ENCODE measurements around the gene QRFP. TPM values are rescaled to one million over a fixed set of nuclear protein-coding genes. Genes with fewer than 3 reads are reported as not detected.
"Not testable (repeated sequence)": the region's sequence is repeated elsewhere in the genome, so short reads cannot be mapped to it uniquely, and the experiment has no call there.

QRFP gene
- total and polyA plus RNA-seq, 8 donors, result not detected

DNA sequence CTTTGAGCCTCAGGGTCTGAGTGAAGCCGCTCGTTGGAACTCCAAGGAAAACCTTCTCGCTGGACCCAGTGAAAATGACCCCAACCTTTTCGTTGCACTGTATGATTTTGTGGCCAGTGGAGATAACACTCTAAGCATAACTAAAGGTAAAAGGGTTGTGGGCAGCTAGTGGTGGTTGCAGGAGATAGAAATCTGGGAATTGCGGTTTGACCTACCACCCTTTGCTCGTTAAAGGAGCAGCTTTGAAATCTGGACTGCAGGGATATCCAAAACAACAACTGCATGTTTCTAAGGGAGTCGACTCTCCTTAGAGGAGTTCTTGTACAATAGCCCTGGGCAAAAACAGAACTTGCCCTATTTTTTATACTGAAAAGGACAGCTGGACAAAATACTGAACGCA, 42.5 kb downstream of the QRFP start:
- Histone ChIP-seq H3K9me3 (no peaks in the 10 kb centered on the region), H3K4me1 (no peaks in the 10 kb centered on the region), H3K36me3 (peaks cover 0 to 21% (median 0%) of the 10 kb centered on the region in 3 donors), H3K27ac (no peak overlapping the region), H3K27me3 (no peaks in the 10 kb centered on the region), H3K4me3 (no peak overlapping the region)
- TF ChIP-seq, protein P1, sequence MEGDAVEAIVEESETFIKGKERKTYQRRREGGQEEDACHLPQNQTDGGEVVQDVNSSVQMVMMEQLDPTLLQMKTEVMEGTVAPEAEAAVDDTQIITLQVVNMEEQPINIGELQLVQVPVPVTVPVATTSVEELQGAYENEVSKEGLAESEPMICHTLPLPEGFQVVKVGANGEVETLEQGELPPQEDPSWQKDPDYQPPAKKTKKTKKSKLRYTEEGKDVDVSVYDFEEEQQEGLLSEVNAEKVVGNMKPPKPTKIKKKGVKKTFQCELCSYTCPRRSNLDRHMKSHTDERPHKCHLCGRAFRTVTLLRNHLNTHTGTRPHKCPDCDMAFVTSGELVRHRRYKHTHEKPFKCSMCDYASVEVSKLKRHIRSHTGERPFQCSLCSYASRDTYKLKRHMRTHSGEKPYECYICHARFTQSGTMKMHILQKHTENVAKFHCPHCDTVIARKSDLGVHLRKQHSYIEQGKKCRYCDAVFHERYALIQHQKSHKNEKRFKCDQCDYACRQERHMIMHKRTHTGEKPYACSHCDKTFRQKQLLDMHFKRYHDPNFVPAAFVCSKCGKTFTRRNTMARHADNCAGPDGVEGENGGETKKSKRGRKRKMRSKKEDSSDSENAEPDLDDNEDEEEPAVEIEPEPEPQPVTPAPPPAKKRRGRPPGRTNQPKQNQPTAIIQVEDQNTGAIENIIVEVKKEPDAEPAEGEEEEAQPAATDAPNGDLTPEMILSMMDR (IDR thresholded peaks at IDR 0.05), result no peak
- FAIRE-seq (no peak), DNase-seq (no peak), ATAC-seq (no peak)
- intact Hi-C loops (cut with DNase I), result no loop called here
- WGBS, 2 donors, result 86 to 87% methylated on average over 8 of the region's 8 CpGs

DNA sequence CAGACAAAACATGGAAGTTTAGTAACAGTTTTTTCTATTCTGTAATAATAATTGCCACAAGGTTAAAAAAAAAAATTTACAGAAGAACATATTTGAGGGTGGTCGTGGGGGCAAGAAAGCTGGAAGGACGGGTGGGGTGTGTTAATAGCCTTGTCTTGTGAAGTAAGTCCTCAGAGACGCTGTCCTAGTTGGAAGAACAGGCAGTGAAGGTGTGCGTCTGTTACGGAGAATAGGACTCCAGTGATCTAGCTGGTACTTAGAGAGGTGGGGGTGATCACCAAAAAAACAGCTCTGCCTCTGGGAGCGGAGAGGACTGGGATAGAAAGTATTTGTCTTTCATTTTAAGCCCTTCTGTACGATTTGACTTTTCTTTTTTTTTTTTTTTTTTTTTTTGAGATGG, 43.8 kb downstream of the QRFP start:
- no peaks in the 10 kb centered on the region for H3K27me3 ChIP-seq
- no peak for FAIRE-seq
- intact Hi-C loops (cut with DNase I), result no loop called here
- no peak for DNase-seq
- no peak overlapping the region for H3K27ac ChIP-seq
- TF ChIP-seq, protein P1 (IDR thresholded peaks at IDR 0.05), result no peak
- no peaks in the 10 kb centered on the region for H3K9me3 ChIP-seq
- no peak for ATAC-seq
- no peaks in the 10 kb centered on the region for H3K4me1 ChIP-seq
- no peak overlapping the region for H3K4me3 ChIP-seq
- peaks cover 0 to 21% (median 0%) of the 10 kb centered on the region in 3 donors for H3K36me3 ChIP-seq
- WGBS, 2 donors, result 88 to 91% methylated on average over 7 of the region's 7 CpGs

DNA sequence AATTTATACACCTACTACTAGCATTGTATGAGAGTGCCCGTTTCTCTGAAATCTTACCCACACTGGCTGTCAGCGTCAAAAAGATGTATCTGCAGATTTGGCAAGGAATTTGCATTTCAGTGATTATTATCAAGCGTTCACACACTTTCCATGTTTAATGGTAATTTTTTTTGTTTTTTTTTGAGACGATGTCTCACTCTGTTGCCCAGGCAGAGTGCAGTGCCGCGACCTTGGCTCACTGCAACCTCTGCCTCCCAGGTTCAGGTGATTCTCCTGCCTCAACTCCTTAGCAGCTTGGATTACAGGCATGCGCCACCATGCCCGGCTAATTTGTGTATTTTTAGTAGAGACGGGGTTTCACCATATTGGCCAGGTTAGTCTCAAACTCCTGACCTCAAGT, 47.3 kb downstream of the QRFP start:
- TF ChIP-seq, protein P1 (IDR thresholded peaks at IDR 0.05), result no peak
- Histone ChIP-seq H3K36me3 (peaks cover 0 to 3% (median 0%) of the 10 kb centered on the region in 3 donors), H3K4me3 (no peak overlapping the region), H3K27ac (no peak overlapping the region), H3K27me3 (no peaks in the 10 kb centered on the region), H3K9me3 (no peaks in the 10 kb centered on the region), H3K4me1 (peaks cover 5 to 13% (median 8%) of the 10 kb centered on the region in 3 donors)
- DNase-seq (no peak), ATAC-seq (no peak), FAIRE-seq (no peak)
- WGBS, 2 donors, result 85 to 86% methylated on average over 9 of the region's 9 CpGs
- intact Hi-C loops (cut with DNase I), result no loop called here

DNA sequence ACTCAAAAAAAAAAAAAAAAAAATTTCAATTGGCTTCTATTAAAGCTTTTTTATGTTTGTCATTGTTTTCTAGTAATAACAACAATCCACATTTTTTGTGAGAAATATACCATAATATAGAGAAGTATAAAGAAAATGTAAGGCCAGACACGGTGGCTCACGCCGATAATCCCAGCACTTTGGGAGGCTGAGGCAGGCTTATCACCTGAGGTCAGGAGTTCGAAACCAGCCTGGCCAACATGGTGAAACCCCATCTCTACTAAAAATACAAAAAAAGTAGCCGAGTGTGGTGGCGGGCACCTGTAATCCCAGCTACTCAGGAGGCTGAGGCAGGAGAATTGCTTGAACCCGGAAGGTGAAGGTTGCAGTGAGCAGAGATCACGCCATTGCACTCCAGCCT, 48.1 kb downstream of the QRFP start:
- H3K36me3 ChIP-seq; intact Hi-C loops (cut with DNase I); H3K27me3 ChIP-seq; FAIRE-seq; H3K4me3 ChIP-seq; H3K27ac ChIP-seq; DNase-seq; H3K9me3 ChIP-seq; ATAC-seq: not testable (repeated sequence)
- WGBS, 2 donors, result 96% methylated on average over 8 of the region's 8 CpGs
- H3K4me1 ChIP-seq, result peaks cover 5 to 13% (median 8%) of the 10 kb centered on the region in 3 donors

DNA sequence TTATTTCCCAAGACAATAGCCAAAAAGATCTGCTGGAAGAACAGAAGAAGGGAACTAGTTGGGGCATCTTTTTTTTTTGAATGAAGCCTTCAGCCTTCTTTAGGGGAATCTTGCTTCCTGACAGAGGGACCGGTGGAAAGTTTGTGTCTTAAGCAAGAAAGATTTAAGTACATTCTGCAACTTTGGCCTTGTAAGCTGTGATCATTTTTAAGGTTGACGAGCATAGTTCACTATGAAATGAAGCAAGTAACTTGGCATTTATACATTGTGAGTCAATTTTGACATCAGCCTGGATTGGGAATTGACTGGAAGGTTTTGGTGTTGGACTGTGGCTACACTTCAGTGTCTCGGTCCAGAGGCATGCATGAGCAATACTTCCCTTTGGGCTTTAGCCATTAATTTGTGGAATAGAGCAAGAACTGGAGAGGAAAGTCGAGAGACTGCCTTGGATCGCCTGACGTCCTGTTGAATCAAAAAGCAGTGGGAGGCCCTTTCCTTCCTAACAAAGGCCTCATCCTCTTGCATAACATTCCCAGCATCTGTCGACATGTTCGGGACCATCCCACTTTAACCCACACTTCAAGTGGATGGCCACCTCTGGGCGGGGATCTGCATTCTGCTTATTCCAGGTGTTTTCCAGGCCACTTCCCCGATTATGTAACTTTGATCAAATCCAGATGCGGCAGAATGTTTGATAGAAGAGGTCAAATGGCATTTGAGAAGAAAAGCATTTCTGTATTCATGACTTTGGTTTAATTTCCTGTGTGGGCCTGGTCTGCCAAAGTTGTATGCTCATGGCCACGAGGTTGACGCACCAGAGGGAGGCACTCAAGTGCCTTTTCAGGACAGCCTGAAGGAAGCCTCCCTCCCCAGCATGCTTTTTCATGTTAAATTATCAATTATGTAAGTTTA, 49.0 kb downstream of the QRFP start:
- TF ChIP-seq, protein P1 (IDR thresholded peaks at IDR 0.05), result no peak
- H3K4me1 ChIP-seq, result peaks cover 5 to 13% (median 8%) of the 10 kb centered on the region in 3 donors
- DNase-seq (peak in 2 of 6 donors; percentile 26 to 28), ATAC-seq (peak; percentile 25 to 77 (median 70)), FAIRE-seq (no peak)
- H3K27me3 ChIP-seq, result no peaks in the 10 kb centered on the region
- H3K27ac ChIP-seq, result peak overlapping the region in 3 of 4 donors; percentile 62 to 76 (median 68)
- H3K4me3 ChIP-seq, result no peak overlapping the region
- no peaks in the 10 kb centered on the region for H3K9me3 ChIP-seq
- intact Hi-C loops (cut with DNase I), result no loop called here
- no peaks in the 10 kb centered on the region for H3K36me3 ChIP-seq
- WGBS, 2 donors, result 65 to 66% methylated on average over 13 of the region's 13 CpGs
